Gastroesophageal sphincter (tissue), 3 donors: Measurements from ENCODE around the gene DPYSL4.

Experiments used
- EP300 ChIP-seq: sonication (generic); formaldehyde crosslinking; IDR thresholded peaks from one replicate; pipeline ENCODE4 v1.6.1; 2017; ENCODE audit warnings: antibody characterized with exemption, mild to moderate bottlenecking
- POLR2A ChIP-seq, 2 donors: fragments of 450-650 bp; IDR thresholded peaks; one replicate each; pipeline ENCODE4 v1.6.1; 2017; ENCODE audit warnings: antibody characterized with exemption in 2 of 2, mild to moderate bottlenecking in 2 of 2, moderate library complexity in 1 of 2
- POLR2AphosphoS5 ChIP-seq: sonication (generic); formaldehyde crosslinking; IDR thresholded peaks from one replicate; pipeline ENCODE4 v1.6.1; 2017; ENCODE audit warnings: antibody characterized with exemption
- TF ChIP-seq, protein P1 (sequence below), 4 experiments: fragments of 200-600 bp in 2 of 4; fragments of 450-650 bp in 2 of 4; sonication (generic) in 1 of 4; IDR thresholded peaks; one replicate each; pipeline ENCODE4 v1.5.1; 2017 to 2019; ENCODE audit warnings: antibody characterized with exemption in 4 of 4, mild to moderate bottlenecking in 2 of 4, moderate library complexity in 2 of 4

- TF ChIP-seq, protein P1, sequence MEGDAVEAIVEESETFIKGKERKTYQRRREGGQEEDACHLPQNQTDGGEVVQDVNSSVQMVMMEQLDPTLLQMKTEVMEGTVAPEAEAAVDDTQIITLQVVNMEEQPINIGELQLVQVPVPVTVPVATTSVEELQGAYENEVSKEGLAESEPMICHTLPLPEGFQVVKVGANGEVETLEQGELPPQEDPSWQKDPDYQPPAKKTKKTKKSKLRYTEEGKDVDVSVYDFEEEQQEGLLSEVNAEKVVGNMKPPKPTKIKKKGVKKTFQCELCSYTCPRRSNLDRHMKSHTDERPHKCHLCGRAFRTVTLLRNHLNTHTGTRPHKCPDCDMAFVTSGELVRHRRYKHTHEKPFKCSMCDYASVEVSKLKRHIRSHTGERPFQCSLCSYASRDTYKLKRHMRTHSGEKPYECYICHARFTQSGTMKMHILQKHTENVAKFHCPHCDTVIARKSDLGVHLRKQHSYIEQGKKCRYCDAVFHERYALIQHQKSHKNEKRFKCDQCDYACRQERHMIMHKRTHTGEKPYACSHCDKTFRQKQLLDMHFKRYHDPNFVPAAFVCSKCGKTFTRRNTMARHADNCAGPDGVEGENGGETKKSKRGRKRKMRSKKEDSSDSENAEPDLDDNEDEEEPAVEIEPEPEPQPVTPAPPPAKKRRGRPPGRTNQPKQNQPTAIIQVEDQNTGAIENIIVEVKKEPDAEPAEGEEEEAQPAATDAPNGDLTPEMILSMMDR (IDR thresholded peaks at IDR 0.05), result no peak
- no peak for TF ChIP-seq POLR2A (IDR thresholded peaks at IDR 0.05)
- no peak for TF ChIP-seq POLR2AphosphoS5
- TF ChIP-seq EP300, result no peak
Measured at GRCh38 chr10:132242103-132242840, 55.5 kb downstream of the DPYSL4 start.
